ENCODE measurements around the gene RAB38.

RAB38 gene

GRCh38 chr11:88164320-88164719 is 10.9 kb downstream of the RAB38 start:
- Histone ChIP-seq H3K9me3 (ENCODE audit: control insufficient read depth, insufficient read depth, low read depth, low read length) (no peaks in the 10 kb centered on the region), H3K4me1 (ENCODE audit: control insufficient read depth, insufficient read depth, low read length) (no peaks in the 10 kb centered on the region), H3K27ac (ENCODE audit: extremely low read depth, low read depth, low read length) (no peak overlapping the region), H3K4me3 (ENCODE audit: low read depth, low read length) (no peak overlapping the region), H3K36me3 (ENCODE audit: control insufficient read depth in 2 of 2, insufficient read depth in 1 of 2, low read length in 2 of 2) (no peaks in the 10 kb centered on the region)
- TF ChIP-seq ZNF121 (tag by site-specific recombination; IDR thresholded peaks at IDR 0.05) = no peak
- TF ChIP-seq ZNF211 (tag by site-specific recombination; IDR thresholded peaks at IDR 0.05; ENCODE audit: low read depth) = no peak
- no peak for TF ChIP-seq ZNF654 (tag by site-specific recombination; IDR thresholded peaks at IDR 0.05; ENCODE audit: low read depth)
- no peak for TF ChIP-seq ZEB2 (tag by site-specific recombination; IDR thresholded peaks at IDR 0.05)
- TF ChIP-seq TRIM28 (IDR thresholded peaks at IDR 0.05; ENCODE audit: borderline replicate concordance, low read length) = no peak
- no peak for TF ChIP-seq ZXDB (tag by site-specific recombination; IDR thresholded peaks at IDR 0.05)
- no peak for TF ChIP-seq ZNF184 (tag by site-specific recombination; IDR thresholded peaks at IDR 0.05)
- no peak for TF ChIP-seq ZNF239 (tag by site-specific recombination; IDR thresholded peaks at IDR 0.05)
- TF ChIP-seq ZNF24 (tag by site-specific recombination; IDR thresholded peaks at IDR 0.05) = no peak
- TF ChIP-seq ZNF555 (tag by site-specific recombination; conservative IDR thresholded peaks at IDR 0.05) = no peak
- no peak for TF ChIP-seq GLI4 (tag by site-specific recombination; IDR thresholded peaks at IDR 0.05)
- TF ChIP-seq ZNF658 (tag by site-specific recombination; IDR thresholded peaks at IDR 0.05) = no peak
- TF ChIP-seq, protein P1, sequence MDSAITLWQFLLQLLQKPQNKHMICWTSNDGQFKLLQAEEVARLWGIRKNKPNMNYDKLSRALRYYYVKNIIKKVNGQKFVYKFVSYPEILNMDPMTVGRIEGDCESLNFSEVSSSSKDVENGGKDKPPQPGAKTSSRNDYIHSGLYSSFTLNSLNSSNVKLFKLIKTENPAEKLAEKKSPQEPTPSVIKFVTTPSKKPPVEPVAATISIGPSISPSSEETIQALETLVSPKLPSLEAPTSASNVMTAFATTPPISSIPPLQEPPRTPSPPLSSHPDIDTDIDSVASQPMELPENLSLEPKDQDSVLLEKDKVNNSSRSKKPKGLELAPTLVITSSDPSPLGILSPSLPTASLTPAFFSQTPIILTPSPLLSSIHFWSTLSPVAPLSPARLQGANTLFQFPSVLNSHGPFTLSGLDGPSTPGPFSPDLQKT (IDR thresholded peaks at IDR 0.05; ENCODE audit: borderline replicate concordance, low read depth, low read length) = no peak
- TF ChIP-seq, protein P2, sequence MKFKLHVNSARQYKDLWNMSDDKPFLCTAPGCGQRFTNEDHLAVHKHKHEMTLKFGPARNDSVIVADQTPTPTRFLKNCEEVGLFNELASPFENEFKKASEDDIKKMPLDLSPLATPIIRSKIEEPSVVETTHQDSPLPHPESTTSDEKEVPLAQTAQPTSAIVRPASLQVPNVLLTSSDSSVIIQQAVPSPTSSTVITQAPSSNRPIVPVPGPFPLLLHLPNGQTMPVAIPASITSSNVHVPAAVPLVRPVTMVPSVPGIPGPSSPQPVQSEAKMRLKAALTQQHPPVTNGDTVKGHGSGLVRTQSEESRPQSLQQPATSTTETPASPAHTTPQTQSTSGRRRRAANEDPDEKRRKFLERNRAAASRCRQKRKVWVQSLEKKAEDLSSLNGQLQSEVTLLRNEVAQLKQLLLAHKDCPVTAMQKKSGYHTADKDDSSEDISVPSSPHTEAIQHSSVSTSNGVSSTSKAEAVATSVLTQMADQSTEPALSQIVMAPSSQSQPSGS (tag by site-specific recombination; IDR thresholded peaks at IDR 0.05; ENCODE audit: low read depth) = no peak
- TF ChIP-seq ZNF548 (tag by site-specific recombination; IDR thresholded peaks at IDR 0.05) = no peak
- POLR2A ChIA-PET = no interaction called here
- CTCF ChIA-PET = interaction anchor here (0.6 to 0.7 kb wide), 4 partner anchors 30 to 1166 kb away, joined by 3 read pairs; no protein-coding TSS in a partner anchor

- no peaks in the 10 kb centered on the region for H3K4me1 ChIP-seq (ENCODE audit: control insufficient read depth, insufficient read depth, low read length)
- ChIA-PET POLR2A (no interaction called here), CTCF (no interaction called here)
- no peaks in the 10 kb centered on the region for H3K9me3 ChIP-seq (ENCODE audit: control insufficient read depth, insufficient read depth, low read depth, low read length)
- H3K36me3 ChIP-seq (ENCODE audit: control insufficient read depth in 2 of 2, insufficient read depth in 1 of 2, low read length in 2 of 2) = no peaks in the 10 kb centered on the region
- no peak overlapping the region for H3K4me3 ChIP-seq (ENCODE audit: low read depth, low read length)
- H3K27ac ChIP-seq (ENCODE audit: extremely low read depth, low read depth, low read length) = no peak overlapping the region
- no peak for TF ChIP-seq ZNF221 (tag by site-specific recombination; IDR thresholded peaks at IDR 0.05; ENCODE audit: borderline replicate concordance)
- no peak for TF ChIP-seq ZNF792 (tag by site-specific recombination; IDR thresholded peaks at IDR 0.05)
- TF ChIP-seq, protein P3, sequence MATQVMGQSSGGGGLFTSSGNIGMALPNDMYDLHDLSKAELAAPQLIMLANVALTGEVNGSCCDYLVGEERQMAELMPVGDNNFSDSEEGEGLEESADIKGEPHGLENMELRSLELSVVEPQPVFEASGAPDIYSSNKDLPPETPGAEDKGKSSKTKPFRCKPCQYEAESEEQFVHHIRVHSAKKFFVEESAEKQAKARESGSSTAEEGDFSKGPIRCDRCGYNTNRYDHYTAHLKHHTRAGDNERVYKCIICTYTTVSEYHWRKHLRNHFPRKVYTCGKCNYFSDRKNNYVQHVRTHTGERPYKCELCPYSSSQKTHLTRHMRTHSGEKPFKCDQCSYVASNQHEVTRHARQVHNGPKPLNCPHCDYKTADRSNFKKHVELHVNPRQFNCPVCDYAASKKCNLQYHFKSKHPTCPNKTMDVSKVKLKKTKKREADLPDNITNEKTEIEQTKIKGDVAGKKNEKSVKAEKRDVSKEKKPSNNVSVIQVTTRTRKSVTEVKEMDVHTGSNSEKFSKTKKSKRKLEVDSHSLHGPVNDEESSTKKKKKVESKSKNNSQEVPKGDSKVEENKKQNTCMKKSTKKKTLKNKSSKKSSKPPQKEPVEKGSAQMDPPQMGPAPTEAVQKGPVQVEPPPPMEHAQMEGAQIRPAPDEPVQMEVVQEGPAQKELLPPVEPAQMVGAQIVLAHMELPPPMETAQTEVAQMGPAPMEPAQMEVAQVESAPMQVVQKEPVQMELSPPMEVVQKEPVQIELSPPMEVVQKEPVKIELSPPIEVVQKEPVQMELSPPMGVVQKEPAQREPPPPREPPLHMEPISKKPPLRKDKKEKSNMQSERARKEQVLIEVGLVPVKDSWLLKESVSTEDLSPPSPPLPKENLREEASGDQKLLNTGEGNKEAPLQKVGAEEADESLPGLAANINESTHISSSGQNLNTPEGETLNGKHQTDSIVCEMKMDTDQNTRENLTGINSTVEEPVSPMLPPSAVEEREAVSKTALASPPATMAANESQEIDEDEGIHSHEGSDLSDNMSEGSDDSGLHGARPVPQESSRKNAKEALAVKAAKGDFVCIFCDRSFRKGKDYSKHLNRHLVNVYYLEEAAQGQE (tag by site-specific recombination; IDR thresholded peaks at IDR 0.05) = no peak
- TF ChIP-seq ZNF138 (tag by site-specific recombination; IDR thresholded peaks at IDR 0.05; ENCODE audit: borderline replicate concordance) = no peak
- TF ChIP-seq ZNF311 (tag by site-specific recombination; IDR thresholded peaks at IDR 0.05; ENCODE audit: borderline replicate concordance) = no peak
- TF ChIP-seq ZNF223 (tag by site-specific recombination; IDR thresholded peaks at IDR 0.05) = no peak
- no peak for TF ChIP-seq RBAK (tag by site-specific recombination; IDR thresholded peaks at IDR 0.05)
- no peak for TF ChIP-seq ZNF501 (tag by site-specific recombination; IDR thresholded peaks at IDR 0.05)
- no peak for TF ChIP-seq ZNF140 (tag by site-specific recombination; IDR thresholded peaks at IDR 0.05)
- TF ChIP-seq ZNF112 (tag by site-specific recombination; IDR thresholded peaks at IDR 0.05) = no peak
- no peak for TF ChIP-seq ZSCAN4 (tag by site-specific recombination; IDR thresholded peaks at IDR 0.05)
- TF ChIP-seq ZNF514 (tag by site-specific recombination; IDR thresholded peaks at IDR 0.05) = no peak
- TF ChIP-seq ZXDB (tag by site-specific recombination; IDR thresholded peaks at IDR 0.05) = no peak
Measured at GRCh38 chr11:88158081-88158480, 17.2 kb downstream of the RAB38 start.

Data from HEK293 (cell line).